ENCODE measurements around the gene ST8SIA1. TPM values are rescaled to one million over a fixed set of nuclear protein-coding genes. Genes with fewer than 3 reads are reported as not detected.
"Not testable (repeated sequence)": the region's sequence is repeated elsewhere in the genome, so short reads cannot be mapped to it uniquely, and the experiment has no call there.

The ST8SIA1 gene, protein sequence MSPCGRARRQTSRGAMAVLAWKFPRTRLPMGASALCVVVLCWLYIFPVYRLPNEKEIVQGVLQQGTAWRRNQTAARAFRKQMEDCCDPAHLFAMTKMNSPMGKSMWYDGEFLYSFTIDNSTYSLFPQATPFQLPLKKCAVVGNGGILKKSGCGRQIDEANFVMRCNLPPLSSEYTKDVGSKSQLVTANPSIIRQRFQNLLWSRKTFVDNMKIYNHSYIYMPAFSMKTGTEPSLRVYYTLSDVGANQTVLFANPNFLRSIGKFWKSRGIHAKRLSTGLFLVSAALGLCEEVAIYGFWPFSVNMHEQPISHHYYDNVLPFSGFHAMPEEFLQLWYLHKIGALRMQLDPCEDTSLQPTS
- total RNA-seq = 1 to 10 TPM; 2.6 to 9.5 (median 7.3) TPM

DNA sequence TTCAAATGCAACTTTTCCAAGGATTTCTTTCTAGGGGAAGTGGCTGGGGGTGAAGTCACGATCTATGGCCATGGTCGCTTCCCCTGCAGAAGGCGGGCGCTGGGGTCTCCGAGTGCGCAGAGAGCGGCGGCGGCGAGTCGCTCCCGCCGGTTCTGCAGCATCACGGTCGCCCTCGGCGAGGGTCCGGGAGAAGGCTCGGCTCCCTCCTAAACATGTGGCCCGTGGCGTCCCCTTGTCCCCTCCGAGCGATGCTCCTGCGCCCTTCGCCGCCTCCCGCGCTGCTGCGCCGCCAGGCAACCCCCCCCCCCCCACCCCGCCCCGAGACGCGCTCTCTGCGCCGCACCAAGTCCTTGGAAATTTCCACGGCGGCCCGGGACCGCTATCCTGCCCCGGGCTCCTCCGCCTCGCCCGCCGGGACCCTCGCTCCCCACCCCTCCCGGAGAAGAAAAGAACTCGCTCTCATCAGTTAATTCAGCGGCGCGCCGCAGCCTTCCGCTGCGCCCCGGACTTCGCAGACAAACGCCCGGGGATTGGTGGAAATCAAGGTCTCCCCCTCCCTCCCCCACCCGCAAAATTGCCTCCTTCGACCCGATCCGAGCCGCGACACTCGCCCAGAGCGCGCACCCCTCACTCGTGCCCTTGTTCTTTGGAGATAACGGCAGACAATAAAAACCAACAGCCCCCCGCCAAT is at the start of gene ST8SIA1:
Gene ST8SIA1 (minus strand): TSS at position 298 of the 691 bp plus-strand sequence. CDS start 475 bp downstream, outside the sequence.
- intact Hi-C loops (cut with DNase I; ENCODE audit: low total_unique reads) = loop anchor here (10.0 kb wide), 1 partner anchor 230 kb away; no protein-coding TSS in a partner anchor
- peak within 1 kb of the TSS; percentile 63 for H3K4me3 ChIP-seq (ENCODE audit: low read depth, poor library complexity, severe bottlenecking)
- WGBS, 2 donors = 0 to 1% methylated on average over 29 to 52 of the region's 70 CpGs
- TF ChIP-seq CTCF (IDR thresholded peaks at IDR 0.05) (no peak), POLR2A (IDR thresholded peaks at IDR 0.05) (no peak)
- DNase-seq (ENCODE audit: low spot score in 2 of 2) = peak; percentile 23 to 93

GRCh38 chr12:22380031-22380430 is 45.5 kb upstream of the ST8SIA1 start:
- no peak for DNase-seq (ENCODE audit: low spot score in 2 of 2)
- 83 to 85% methylated on average over 3 of the region's 3 CpGs for WGBS, 2 donors
- no peak overlapping the region for H3K4me3 ChIP-seq (ENCODE audit: low read depth, poor library complexity, severe bottlenecking)
- intact Hi-C loops (cut with DNase I; ENCODE audit: low total_unique reads) = no loop called here
- no peak for TF ChIP-seq POLR2A (IDR thresholded peaks at IDR 0.05)
- no peak for TF ChIP-seq CTCF (IDR thresholded peaks at IDR 0.05)

DNA sequence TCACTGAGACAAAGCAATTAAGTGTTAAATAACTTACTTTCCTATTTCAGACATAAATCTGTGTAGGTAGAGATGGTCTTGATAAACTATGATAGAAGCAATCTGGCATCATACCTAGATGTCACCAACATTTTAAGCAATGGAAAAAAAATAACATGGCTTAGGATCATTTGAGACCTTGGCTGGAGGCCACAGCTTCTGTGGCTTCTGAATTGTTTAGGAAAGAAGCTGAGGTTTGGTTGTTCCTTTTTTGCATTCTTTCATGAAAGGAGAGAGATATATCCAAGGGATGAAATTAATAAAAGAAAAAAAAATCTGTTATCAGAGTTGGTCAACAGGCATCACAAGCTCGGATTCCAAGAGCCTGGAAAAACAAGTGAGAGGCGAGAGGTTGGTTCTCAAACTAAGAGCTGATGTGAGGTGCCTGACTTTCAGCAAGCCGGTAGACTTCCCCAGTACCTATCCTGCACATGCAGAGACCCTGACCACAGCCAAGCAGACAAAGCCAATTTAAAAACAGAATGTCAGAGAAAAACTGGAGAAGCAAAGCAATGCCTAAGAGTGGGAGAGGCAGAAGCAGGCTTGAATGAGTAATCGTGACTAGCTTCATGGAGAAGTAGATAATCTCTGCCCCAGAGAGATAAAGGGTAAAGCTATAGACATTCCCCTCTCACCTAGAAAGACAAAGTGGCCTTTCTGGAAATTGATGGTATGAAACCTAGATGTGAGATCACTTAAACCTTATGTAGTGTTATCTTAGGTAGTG is 43.4 kb upstream of the ST8SIA1 start:
- 69 to 73% methylated on average over 4 of the region's 4 CpGs for WGBS, 2 donors
- no peak overlapping the region for H3K4me3 ChIP-seq (ENCODE audit: low read depth, poor library complexity, severe bottlenecking)
- TF ChIP-seq CTCF (IDR thresholded peaks at IDR 0.05) (no peak), POLR2A (IDR thresholded peaks at IDR 0.05) (no peak)
- intact Hi-C loops (cut with DNase I; ENCODE audit: low total_unique reads) = no loop called here
- DNase-seq (ENCODE audit: low spot score in 2 of 2) = no peak

GRCh38 chr12:22376596-22377150 is 42.2 kb upstream of the ST8SIA1 start:
- intact Hi-C loops (cut with DNase I; ENCODE audit: low total_unique reads); H3K4me3 ChIP-seq (ENCODE audit: low read depth, poor library complexity, severe bottlenecking); DNase-seq (ENCODE audit: low spot score in 2 of 2): not testable (repeated sequence)
- WGBS, 2 donors = 96 to 98% methylated on average over 19 to 33 of the region's 44 CpGs

DNA sequence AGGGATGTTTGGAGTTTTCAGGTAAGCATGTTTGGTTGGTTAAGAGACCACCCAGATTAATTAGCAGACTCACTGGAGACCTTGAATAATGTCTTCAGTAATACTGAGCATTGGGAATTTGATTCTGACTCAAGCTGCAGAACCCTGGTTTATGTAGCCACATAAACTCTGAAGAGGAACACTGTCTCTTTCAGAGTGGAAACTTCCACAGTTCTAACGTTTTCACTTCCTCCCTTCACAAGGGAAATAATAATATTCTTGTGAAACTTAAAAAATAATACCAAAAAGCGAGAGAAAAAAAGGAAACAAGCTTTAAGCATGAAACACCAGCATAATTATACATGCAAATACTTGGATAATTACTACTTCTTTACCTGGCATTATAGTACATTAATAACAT is 40.0 kb upstream of the ST8SIA1 start:
- intact Hi-C loops (cut with DNase I; ENCODE audit: low total_unique reads) = no loop called here
- whole genome bisulfite sequencing, 2 donors = 52 to 54% methylated on average over 2 of the region's 2 CpGs
- no peak for TF ChIP-seq CTCF (IDR thresholded peaks at IDR 0.05)
- no peak for TF ChIP-seq POLR2A (IDR thresholded peaks at IDR 0.05)
- DNase-seq (ENCODE audit: low spot score in 2 of 2) = no peak
- H3K4me3 ChIP-seq (ENCODE audit: low read depth, poor library complexity, severe bottlenecking) = no peak overlapping the region

All from lower leg skin (tissue), 4 donors.